ENCODE measurements around the gene HLA-DRA.
"Not testable (repeated sequence)": the region's sequence is repeated elsewhere in the genome, so short reads cannot be mapped to it uniquely, and the experiment has no call there.

The HLA-DRA gene

DNA sequence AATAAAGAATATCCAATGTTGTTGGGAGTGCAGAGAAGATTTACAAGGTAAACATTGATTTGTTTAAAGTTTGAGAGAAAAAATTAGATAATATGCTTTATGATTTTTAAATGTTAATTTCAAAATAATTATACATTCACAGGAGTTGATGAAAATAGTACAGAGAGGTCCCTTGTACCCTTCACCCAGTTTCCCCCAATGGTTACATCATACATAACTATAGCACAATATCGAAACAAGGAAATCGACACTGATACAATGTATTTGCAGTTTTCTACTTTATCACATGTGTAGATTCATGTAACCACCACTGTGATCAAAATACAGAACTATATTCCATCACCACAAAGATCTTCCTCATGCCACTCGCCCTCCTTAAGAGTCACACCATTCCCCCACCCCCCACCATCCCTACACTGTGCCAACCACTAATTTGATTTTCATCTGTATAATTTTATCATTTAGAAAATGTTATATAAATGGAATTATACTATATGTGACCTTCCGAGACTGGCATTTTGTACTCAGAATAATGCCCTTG lies 11.7 kb upstream of the HLA-DRA start:
- no peak for DNase-seq

- no peak for DNase-seq
These were observed 9.5 kb upstream of the HLA-DRA start for GRCh38 chr6:32430179-32430578.

DNA sequence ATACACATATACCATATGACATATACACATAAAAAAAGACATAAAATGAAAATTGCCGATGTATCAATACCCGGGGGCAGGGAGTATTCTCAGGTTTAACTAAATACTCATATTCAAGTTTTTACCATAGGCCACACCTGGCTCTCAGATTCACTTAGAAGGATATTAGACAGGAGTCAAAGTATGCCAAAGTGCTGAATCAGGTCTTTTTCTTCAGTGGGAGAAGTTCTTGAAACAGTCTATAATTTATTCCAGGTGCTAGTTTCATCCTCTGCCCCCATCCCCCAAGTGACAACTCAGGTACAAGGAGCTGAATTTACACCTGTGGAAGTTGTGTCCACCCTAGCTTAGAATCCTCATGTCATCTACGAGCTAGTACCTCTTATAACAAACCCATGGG lies 8.5 kb upstream of the HLA-DRA start:
- no peak for DNase-seq

DNA sequence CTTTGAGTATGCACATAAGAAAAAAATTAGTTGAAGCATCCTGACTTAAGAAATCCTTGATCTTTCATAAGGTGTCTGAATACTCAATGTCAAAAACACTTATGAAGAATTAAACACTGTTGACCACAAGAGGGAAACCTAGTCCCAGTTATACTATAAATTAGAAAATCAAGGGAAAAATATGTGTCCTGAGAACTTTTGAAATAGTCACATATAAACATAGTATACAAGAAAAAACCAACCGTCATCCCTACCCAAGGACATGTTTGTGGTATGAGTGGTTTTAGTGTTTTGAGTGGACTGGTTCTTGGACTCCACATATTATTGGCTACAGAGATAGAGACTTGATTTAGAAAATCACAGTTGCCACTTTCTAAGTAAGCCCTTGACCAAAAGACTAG lies 7.6 kb upstream of the HLA-DRA start:
- no peak for DNase-seq

DNA sequence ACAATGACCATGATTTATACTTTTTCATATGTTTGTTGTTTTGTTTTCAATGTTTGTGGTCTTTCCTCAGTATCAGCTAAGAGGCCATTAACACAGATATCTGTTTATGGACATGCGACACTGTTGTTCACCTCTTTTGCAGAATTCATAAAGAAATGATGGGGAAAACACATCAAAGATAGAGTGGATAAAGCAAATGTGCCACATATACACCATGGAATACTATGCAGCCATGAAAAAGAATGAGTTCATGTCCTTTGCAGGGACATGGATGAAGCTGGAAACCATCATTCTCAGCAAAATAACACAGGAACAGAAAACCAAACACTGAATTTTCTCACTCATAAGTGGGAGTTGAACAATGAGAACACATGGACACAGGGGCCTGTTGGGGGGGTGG lies 5.7 kb upstream of the HLA-DRA start:
- not testable (repeated sequence) for DNase-seq

DNA sequence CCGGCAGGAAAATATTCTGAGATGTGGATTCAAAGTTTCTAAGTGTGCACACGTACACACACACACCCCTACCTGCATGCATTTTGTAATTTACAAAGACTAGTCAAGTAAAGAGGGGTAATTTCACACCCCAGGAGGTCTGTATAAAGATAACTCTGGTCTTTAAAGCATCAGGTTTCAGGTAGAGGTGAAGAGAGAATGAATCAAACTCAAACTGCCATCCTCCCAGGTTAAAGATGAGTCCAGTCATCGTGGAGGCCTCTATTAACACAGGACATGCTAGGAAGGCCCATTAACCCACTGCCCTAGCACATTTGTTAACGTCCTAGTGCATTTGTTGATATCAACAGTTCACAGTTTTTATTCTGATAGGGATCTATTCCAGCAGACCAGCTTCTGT lies 3.5 kb upstream of the HLA-DRA start:
- DNase-seq: no peak

DNA sequence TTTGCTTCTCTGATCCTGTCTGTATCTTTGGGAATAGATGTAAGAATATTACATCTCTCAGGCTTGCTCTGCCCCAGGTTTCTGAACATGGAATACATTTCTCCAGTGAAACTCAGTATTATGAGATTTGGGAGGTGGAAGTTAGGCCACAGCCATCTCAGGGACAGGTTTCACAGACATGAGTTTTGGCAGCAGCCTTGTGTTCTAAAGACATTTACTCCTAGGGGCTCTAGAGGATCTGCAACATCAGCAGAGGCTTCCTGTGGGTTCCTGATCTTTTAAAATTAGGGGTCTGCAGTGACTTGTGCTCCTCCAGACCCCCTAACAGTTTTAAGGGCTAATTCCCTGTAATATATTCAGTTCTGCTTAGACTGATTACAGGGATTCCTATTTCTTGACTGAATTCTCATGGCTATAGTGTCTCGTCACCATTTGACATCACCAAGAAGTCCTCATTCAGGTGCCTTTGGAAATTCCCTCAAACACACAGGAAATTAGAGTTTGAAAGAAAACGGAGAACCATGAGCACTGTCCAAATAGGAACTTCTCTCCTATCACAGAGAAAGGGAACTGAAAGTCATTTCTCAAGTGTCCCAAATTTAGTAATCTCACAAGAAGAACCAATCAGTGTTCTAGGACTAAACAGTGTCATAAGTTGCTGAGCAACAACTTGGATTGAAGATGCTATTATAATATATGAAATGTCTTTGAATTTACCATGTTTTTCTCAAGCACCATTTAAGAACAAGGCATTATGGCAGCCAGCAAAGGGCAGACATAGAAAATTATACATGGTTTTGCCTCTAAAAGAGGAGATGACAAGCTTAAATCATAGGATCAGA lies 2.5 kb upstream of the HLA-DRA start:
- DNase-seq: no peak

DNA sequence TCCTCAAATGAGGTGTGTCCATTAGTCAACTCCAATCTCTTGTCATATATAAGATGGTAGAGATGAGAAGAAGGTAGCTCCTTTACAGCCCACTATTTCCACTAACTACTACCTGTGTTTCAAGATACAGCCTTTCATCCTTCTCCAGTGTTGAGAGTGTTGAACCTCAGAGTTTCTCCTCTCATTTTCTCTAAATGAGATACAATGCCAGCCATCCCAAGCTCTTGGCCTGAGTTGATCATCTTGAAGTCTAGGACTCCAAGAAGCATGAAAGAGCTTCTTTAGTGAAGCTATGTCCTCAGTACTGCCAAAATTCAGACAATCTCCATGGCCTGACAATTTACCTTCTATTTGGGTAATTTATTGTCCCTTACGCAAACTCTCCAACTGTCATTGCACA lies 548 bp upstream of the HLA-DRA start:
- DNase-seq: no peak

DNA sequence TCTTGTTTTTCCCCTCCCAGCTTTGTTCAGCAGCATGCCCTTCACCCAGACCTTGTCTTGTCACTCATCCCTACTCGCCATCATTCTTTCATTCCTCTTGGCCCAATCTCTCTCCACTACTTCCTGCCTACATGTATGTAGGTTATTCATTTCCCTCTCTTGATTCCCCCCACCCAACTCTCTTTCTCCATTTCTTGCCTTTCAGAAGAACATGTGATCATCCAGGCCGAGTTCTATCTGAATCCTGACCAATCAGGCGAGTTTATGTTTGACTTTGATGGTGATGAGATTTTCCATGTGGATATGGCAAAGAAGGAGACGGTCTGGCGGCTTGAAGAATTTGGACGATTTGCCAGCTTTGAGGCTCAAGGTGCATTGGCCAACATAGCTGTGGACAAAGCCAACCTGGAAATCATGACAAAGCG lies 2.6 kb downstream of the HLA-DRA start:
- DNase-seq: no peak

DNA sequence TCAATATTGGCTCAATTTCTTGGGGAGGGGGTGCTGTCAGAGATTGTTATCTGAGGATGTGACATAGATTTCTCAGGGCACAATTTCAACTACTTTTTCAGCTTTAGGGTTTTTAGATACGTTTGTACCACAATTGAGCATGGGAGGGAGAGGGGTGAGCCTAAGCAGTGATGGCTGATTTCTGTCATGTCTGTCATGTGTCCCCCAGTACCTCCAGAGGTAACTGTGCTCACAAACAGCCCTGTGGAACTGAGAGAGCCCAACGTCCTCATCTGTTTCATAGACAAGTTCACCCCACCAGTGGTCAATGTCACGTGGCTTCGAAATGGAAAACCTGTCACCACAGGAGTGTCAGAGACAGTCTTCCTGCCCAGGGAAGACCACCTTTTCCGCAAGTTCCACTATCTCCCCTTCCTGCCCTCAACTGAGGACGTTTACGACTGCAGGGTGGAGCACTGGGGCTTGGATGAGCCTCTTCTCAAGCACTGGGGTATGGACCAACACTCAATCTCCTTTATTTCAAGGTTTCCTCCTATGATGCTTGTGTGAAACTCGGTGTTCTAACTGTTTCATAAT lies 3.4 kb downstream of the HLA-DRA start:
- no peak for DNase-seq

GRCh38 chr6:32444433-32444832 lies 4.7 kb downstream of the HLA-DRA start:
- no peak for DNase-seq

DNA sequence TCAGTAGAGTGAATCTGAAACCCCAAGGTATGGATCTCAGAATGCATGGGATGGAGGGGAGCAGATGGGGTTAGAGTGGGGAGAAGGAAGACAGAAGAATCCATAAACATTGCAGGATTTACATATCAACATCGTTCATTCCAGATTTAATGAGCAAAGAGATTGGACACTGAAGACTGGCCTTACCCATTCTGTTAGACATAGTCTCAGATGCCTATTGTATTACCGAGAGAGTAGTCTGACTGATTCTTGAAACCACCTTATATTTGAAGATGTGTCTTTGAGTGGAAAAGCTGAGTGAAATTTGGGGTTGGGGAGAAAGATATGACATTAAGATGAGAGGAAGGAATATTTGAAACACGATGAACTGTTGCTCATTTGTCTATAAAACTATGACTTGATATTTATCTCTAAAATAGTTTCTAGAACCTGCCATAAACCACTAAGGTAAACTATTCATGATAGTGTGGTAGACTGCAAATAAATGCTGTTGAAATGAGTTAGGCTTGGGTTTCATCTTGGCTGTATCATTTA lies 5.7 kb downstream of the HLA-DRA start:
- no peak for DNase-seq

GRCh38 chr6:32447932-32448331 lies 8.2 kb downstream of the HLA-DRA start:
- DNase-seq: no peak

- DNase-seq: no peak
These were observed 9.5 kb downstream of the HLA-DRA start for GRCh38 chr6:32449088-32449736.

GRCh38 chr6:32457054-32457453 lies 17.4 kb downstream of the HLA-DRA start:
- no peak for DNase-seq

DNA sequence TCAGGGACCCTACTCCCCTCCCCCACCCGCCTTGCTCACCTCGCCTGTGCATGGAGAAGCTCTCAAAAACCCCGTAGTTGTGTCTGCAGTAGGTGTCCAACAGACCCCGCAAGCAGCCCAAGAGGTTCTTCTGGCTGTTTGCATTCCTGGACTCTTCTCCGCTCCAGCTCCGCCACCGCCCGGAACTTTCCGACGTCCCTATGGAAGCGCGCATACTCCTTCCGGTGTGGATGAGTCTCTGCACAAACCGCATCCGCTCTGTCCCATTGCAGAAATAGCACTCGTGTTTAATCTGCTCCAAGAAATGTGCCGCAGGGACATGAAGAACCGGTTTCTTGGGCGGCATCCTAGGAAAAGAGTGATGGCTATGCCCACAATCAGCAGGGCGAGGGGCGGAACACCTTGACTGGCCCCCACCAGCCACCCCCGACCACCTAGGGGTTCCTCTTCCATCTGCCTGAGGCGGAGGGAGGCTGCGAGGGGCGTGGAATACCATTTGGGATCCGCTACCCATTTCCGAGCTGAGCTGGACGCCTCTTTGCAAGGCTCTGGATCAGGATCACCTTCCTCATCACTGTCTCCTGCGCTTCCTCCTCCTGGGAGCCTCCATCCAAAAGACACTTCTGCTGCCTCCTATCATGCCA lies 20.2 kb downstream of the HLA-DRA start:
- no peak for DNase-seq

DNA sequence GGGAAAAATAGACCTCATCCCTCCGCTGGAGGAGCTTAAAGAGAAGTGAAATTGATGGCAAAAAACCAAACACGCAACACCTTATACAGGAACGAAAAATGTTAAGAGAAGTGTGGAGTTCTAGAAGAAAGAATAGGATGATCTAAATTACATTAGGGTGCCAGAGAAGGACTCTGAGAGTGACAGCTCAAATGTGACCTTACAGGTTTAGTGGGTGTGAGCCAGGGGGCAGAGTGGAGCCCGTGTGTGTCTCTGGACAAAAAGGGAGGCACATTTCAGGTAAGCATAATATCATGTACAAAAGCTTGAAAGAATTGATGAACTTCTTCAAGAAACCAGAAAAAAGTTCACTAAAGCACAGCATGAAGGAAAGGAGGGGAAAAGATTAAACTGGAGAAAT lies 20.8 kb downstream of the HLA-DRA start:
- no peak for DNase-seq

GRCh38 chr6:32461493-32461892 lies 21.8 kb downstream of the HLA-DRA start:
- DNase-seq: no peak

GRCh38 chr6:32462609-32463008 lies 22.9 kb downstream of the HLA-DRA start:
- no peak for DNase-seq

DNA sequence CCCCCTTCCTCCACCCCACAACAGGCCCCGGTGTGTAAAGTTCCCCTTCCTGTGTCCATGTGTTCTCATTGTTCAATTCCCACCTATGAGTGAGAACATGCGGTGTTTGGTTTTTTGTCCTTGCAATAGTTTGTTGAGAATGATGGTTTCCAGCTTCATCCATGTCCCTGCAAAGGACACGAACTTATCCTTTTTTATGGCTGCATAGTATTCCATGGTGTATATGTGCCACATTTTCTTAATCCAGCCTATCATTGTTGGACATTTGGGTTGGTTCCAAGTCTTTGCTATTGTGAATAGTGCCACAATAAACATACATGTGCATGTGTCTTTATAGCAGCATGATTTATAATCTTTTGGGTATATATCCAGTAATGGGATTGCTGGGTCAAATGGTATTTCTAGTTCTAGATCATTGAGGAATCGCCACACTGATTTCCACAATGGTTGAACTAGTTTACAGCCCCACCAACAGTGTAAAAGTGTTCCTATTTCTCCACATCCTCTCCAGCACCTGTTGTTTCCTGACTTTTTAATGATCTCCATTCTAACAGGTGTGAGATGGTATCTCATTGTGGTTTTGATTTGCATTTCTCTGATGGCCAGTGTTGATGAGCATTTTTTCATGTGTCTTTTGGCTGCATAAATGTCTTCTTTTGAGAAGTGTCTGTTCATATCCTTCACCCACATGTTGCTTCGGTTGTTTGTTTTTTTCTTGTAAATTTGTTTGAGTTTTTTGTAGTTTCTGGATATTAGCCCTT lies 28.2 kb downstream of the HLA-DRA start:
- DNase-seq: not testable (repeated sequence)

DNA sequence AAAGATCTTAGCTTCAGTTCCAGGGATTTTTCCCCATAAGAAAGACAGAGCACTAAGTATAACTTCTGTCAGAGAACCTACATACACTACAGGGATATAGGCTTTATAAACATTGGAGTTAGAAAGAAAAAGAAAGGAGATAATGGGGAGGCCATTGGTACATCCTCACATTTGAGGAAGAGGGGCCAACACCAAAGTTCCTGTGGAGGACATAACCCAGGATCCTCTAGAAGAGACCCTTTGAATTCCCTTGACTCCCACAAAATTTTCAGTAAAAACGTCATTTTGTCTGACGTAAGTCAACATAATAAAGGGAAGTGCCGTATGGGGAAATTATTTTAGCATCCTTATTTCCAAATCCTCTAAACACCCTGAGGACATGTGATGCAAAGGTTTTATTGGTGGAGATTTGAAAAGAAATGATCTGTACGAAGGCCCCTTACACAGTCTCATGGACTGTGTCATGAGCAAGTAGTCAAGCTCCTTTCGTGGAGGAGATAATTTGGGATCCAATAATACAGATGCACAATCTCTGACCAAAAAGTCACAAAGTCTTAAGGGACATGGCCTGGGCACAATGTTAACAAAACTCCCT lies 33.2 kb downstream of the HLA-DRA start:
- DNase-seq: no peak

All from right kidney (tissue), 1 donor.